Measurements from ENCODE around the gene RAPGEF4. TPM values are rescaled to one million over a fixed set of nuclear protein-coding genes. Genes with fewer than 3 reads are reported as not detected.

RAPGEF4 gene
- polyA plus RNA-seq, 3 donors, result not detected

DNA sequence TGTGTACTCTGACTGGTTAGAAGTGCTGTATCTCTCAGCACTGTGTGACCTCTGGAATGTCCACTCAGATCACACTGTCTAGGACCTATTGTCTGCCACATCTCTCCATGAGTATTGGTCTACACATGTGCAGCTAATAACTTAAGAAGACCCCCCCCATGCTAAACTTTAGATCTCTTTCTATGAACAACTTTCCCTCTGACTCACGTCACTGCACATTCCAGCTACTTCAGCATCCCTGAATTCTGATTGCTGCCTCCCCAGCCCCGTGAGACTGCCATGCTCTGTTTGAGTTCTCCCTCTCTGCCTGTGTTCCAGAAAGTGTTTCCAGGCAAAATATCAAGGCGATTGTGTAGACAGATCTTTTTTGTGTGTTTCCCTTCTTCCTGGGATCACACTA is 41.8 kb downstream of the RAPGEF4 start:
- H3K27me3 Mint-ChIP-seq (ENCODE audit: low read depth in 3 of 3), result peaks cover 3 to 11% (median 10%) of the 10 kb centered on the region in 3 donors
- Histone ChIP-seq H3K9me3 (replicated peaks in 1 of 2; ENCODE audit: control insufficient read depth in 1 of 2, insufficient read depth in 1 of 2, low read length in 2 of 2) (no peaks in the 10 kb centered on the region), H4K20me1 (ENCODE audit: insufficient read depth, low read length) (no peaks in the 10 kb centered on the region), H3K4me1 (ENCODE audit: control insufficient read depth in 1 of 2, insufficient read depth in 2 of 2, low read length in 2 of 2) (no peaks in the 10 kb centered on the region), H3K4me2 (replicated peaks; ENCODE audit: extremely low read depth, low read length, poor library complexity, severe bottlenecking) (no peak overlapping the region), H3K27ac (ENCODE audit: low read depth in 1 of 2, low read length in 2 of 2) (no peak overlapping the region), H3K9ac (ENCODE audit: insufficient read depth, low read length, poor library complexity, severe bottlenecking) (no peak overlapping the region), H3K36me3 (replicated peaks in 1 of 2; ENCODE audit: control insufficient read depth in 1 of 2, insufficient read depth in 2 of 2, low read length in 2 of 2) (no peaks in the 10 kb centered on the region), H3K79me2 (ENCODE audit: insufficient read depth, low read length) (no peaks in the 10 kb centered on the region), H3K4me3 (replicated peaks in 1 of 3; ENCODE audit: low read depth in 2 of 3, low read length in 3 of 3) (no peak overlapping the region), H2AFZ (ENCODE audit: insufficient read depth, low read depth, low read length, poor library complexity, severe bottlenecking) (no peak overlapping the region), H3K27me3 (ENCODE audit: control insufficient read depth in 2 of 2, insufficient read depth in 2 of 2, low read length in 2 of 2) (peaks cover 0 to 2% of the 10 kb centered on the region in 2 donors)
- no peaks in the 10 kb centered on the region for H3K4me1 Mint-ChIP-seq
- intact Hi-C loops (cut with micrococcal nuclease), result no loop called here
- H3K27ac Mint-ChIP-seq, result no peak overlapping the region
- DNase-seq, result no peak
- peaks cover 0 to 4% (median 3%) of the 10 kb centered on the region in 7 donors for H3K9me3 Mint-ChIP-seq
- 91% methylated on average over 2 of the region's 3 CpGs for WGBS (ENCODE audit: insufficient coverage)
- H3K4me3 Mint-ChIP-seq, result no peak overlapping the region
- no peaks in the 10 kb centered on the region for H3K36me3 Mint-ChIP-seq
- TF ChIP-seq, protein P1, sequence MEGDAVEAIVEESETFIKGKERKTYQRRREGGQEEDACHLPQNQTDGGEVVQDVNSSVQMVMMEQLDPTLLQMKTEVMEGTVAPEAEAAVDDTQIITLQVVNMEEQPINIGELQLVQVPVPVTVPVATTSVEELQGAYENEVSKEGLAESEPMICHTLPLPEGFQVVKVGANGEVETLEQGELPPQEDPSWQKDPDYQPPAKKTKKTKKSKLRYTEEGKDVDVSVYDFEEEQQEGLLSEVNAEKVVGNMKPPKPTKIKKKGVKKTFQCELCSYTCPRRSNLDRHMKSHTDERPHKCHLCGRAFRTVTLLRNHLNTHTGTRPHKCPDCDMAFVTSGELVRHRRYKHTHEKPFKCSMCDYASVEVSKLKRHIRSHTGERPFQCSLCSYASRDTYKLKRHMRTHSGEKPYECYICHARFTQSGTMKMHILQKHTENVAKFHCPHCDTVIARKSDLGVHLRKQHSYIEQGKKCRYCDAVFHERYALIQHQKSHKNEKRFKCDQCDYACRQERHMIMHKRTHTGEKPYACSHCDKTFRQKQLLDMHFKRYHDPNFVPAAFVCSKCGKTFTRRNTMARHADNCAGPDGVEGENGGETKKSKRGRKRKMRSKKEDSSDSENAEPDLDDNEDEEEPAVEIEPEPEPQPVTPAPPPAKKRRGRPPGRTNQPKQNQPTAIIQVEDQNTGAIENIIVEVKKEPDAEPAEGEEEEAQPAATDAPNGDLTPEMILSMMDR (IDR thresholded peaks at IDR 0.05), result no peak

DNA sequence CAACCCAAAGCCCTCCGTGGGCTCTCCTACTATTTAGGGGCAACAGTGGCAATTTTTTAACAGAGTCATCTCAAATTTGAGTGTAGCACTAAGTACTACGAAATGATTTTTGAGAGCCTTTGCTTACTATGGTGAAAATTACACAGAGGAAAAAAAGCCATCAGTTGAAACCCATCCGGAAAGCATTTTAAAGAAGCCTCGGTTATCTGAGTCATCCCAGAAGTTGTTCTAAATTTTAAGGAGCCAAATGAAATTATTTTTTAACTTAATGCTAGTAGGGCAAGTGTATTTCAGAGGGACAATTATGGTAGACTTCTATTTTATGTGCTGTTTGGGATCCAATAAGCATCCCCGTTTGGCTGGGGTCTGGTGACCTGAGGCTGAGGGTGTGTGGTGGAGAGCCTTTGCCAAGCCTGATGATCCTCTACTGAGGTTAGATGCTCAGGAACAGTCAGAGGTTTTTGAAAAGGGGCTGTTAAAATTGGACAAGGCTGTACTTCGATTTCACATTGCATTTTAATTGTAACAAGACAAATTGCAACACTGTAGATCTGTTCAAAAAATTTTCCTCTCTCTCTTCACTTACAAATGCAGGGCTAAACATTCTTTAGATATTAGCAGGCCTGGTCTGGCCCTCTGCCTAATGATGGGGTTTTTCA is 47.0 kb downstream of the RAPGEF4 start:
- no peak overlapping the region for H3K27ac Mint-ChIP-seq
- no peak overlapping the region for H3K27ac ChIP-seq (ENCODE audit: low read depth in 1 of 2, low read length in 2 of 2)
- no peak overlapping the region for H3K4me3 ChIP-seq (replicated peaks in 1 of 3; ENCODE audit: low read depth in 2 of 3, low read length in 3 of 3)
- 96% methylated on average over 2 of the region's 6 CpGs for WGBS (ENCODE audit: insufficient coverage)
- H3K4me1 Mint-ChIP-seq, result no peaks in the 10 kb centered on the region
- H4K20me1 ChIP-seq (ENCODE audit: insufficient read depth, low read length), result no peaks in the 10 kb centered on the region
- H3K36me3 ChIP-seq (replicated peaks in 1 of 2; ENCODE audit: control insufficient read depth in 1 of 2, insufficient read depth in 2 of 2, low read length in 2 of 2), result no peaks in the 10 kb centered on the region
- no peak for DNase-seq
- intact Hi-C loops (cut with micrococcal nuclease), result no loop called here
- H3K27me3 Mint-ChIP-seq (ENCODE audit: low read depth in 3 of 3), result peaks cover 6 to 9% (median 9%) of the 10 kb centered on the region in 3 donors
- H3K36me3 Mint-ChIP-seq, result no peaks in the 10 kb centered on the region
- H3K4me3 Mint-ChIP-seq, result no peak overlapping the region
- H3K27me3 ChIP-seq (ENCODE audit: control insufficient read depth in 2 of 2, insufficient read depth in 2 of 2, low read length in 2 of 2), result no peaks in the 10 kb centered on the region
- H3K9ac ChIP-seq (ENCODE audit: insufficient read depth, low read length, poor library complexity, severe bottlenecking), result no peak overlapping the region
- H2AFZ ChIP-seq (ENCODE audit: insufficient read depth, low read depth, low read length, poor library complexity, severe bottlenecking), result no peak overlapping the region
- H3K79me2 ChIP-seq (ENCODE audit: insufficient read depth, low read length), result no peaks in the 10 kb centered on the region
- no peak overlapping the region for H3K4me2 ChIP-seq (replicated peaks; ENCODE audit: extremely low read depth, low read length, poor library complexity, severe bottlenecking)
- H3K9me3 ChIP-seq (replicated peaks in 1 of 2; ENCODE audit: control insufficient read depth in 1 of 2, insufficient read depth in 1 of 2, low read length in 2 of 2), result no peaks in the 10 kb centered on the region
- TF ChIP-seq, protein P1 (IDR thresholded peaks at IDR 0.05), result no peak
- peaks cover 0 to 3% (median 1%) of the 10 kb centered on the region in 7 donors for H3K9me3 Mint-ChIP-seq
- no peaks in the 10 kb centered on the region for H3K4me1 ChIP-seq (ENCODE audit: control insufficient read depth in 1 of 2, insufficient read depth in 2 of 2, low read length in 2 of 2)
